Spleen (tissue), 11 donors: ENCODE data around the gene SMC4. TPM values are rescaled to one million over a fixed set of nuclear protein-coding genes. Genes with fewer than 3 reads are reported as not detected.

Source experiments
- DNase-seq: peaks from one replicate; pipeline ENCODE4 v3.0.0-alpha.2; 2020
- H3K27ac ChIP-seq, 8 donors: fragments of 200-600 bp; sonication (generic) in 7 of 8; 1 replicate in 4 of 8; 2 replicates in 4 of 8; pipeline versions ENCODE4 v1.5.0 to v1.8.0; 2016 to 2021; ENCODE audit warnings: inconsistent platforms in 4 of 8, mild to moderate bottlenecking in 4 of 8, moderate library complexity in 1 of 8
- H3K27me3 ChIP-seq, 7 donors: fragments of 200-600 bp; sonication (generic) in 6 of 7; replicated peaks in 1 of 7; 1 replicate in 4 of 7; 2 replicates in 3 of 7; pipeline versions ENCODE4 v1.5.0 to v1.8.0; 2016 to 2021; ENCODE audit warnings: inconsistent platforms in 3 of 7, mild to moderate bottlenecking in 1 of 7
- H3K36me3 ChIP-seq, 6 donors: fragments of 200-600 bp; sonication (generic) in 5 of 6; 1 replicate in 4 of 6; 2 replicates in 2 of 6; pipeline versions ENCODE4 v1.5.0 to v1.8.0; 2016 to 2021; ENCODE audit warnings: inconsistent platforms in 2 of 6
- H3K4me1 ChIP-seq, 6 donors: fragments of 200-600 bp; sonication (generic) in 5 of 6; 1 replicate in 3 of 6; 2 replicates in 3 of 6; pipeline versions ENCODE4 v1.5.0 to v1.8.0; 2016 to 2021; ENCODE audit warnings: inconsistent platforms in 3 of 6
- H3K4me3 ChIP-seq, 8 donors: fragments of 200-600 bp; sonication (generic) in 7 of 8; 1 replicate in 4 of 8; 2 replicates in 4 of 8; pipeline versions ENCODE4 v1.5.0 to v1.8.0; 2016 to 2021; ENCODE audit warnings: inconsistent platforms in 4 of 8, mild to moderate bottlenecking in 4 of 8, moderate library complexity in 2 of 8
- H3K9me3 ChIP-seq, 8 donors: fragments of 200-600 bp; sonication (generic) in 7 of 8; 1 replicate in 4 of 8; 2 replicates in 4 of 8; pipeline versions ENCODE4 v1.5.0 to v1.8.0; 2016 to 2021; ENCODE audit warnings: inconsistent platforms in 4 of 8
- CTCF ChIP-seq, 11 experiments: fragments of 200-600 bp in 7 of 11; fragments of 450-650 bp in 4 of 11; sonication (generic) in 4 of 11; IDR thresholded peaks in 8 of 11; conservative IDR thresholded peaks in 3 of 11; 1 replicate in 7 of 11; 2 replicates in 4 of 11; pipeline versions ENCODE4 v1.4.0 to v1.8.0; 2016 to 2021; ENCODE audit warnings: antibody characterized with exemption in 11 of 11, inconsistent platforms in 4 of 11, mild to moderate bottlenecking in 1 of 11
- POLR2A ChIP-seq, 3 donors: fragments of 450-650 bp; IDR thresholded peaks; one replicate each; pipeline ENCODE4 v1.5.1; 2017; ENCODE audit warnings: antibody characterized with exemption in 3 of 3, mild to moderate bottlenecking in 1 of 3
- POLR2AphosphoS5 ChIP-seq, 3 donors: sonication (generic); formaldehyde crosslinking; IDR thresholded peaks; one replicate each; pipeline ENCODE4 v1.5.1; 2017; ENCODE audit warnings: antibody characterized with exemption in 3 of 3
- WGBS, 5 donors: extraction: QIAGEN DNeasy Blood & Tissue Kit in 3 of 5; methylation state at CpG; one replicate each; pipeline versions ENCODE4 v1.1.5 to v1.1.7; 2013 to 2018; 5-methylcytosine and 5-hydroxymethylcytosine counted together
- intact Hi-C: fragments of 100-400 bp; cut with DNase I; formaldehyde crosslinking; loops from one replicate; pipeline ENCODE4 v1.15.0; 2023; ENCODE audit warnings: low total_unique reads
- polyA plus RNA-seq, 3 donors: library from polyadenylated mRNA; stranded (reverse); fragments of 200-250 nt; gene quantifications; one replicate each; pipeline ENCODE4 v1.2.1, GENCODE V29; 2013
- total RNA-seq, 7 donors: library from RNA; depleted of rRNA in 3 of 7; stranded (reverse); fragments of >200 nt in 3 of 7; fragmentation: NEBNext Ultra II Directional in 4 of 7; extraction: Animal tissue kit (Norgen Biotek cat#: 25700) in 4 of 7; gene quantifications; one replicate each; pipeline versions ENCODE4 v1.1.0 to v1.2.1, GENCODE V29; 2016 to 2021
- donor health status: healthy with polysubstance abuse.
- donor health status: DM: no; HTN: no; CAD: no; lungs with moderate emphysema.
- donor health status: DM: no; HTN: no; CAD: no.
- donor health status: Bipolar disorder and iron deficiency.
- donor health status: healthy.
- donor health status: DM: no; HTN: no; CAD: no.
- donor health status: DM: yes; HTN: yes; CAD: no.

Gene SMC4
- total and polyA plus RNA-seq, 10 donors = 21.2 to 112 (median 52.0) TPM

GRCh38 chr3:160444411-160444810 lies 45.0 kb downstream of the SMC4 start:
- H3K27ac ChIP-seq = no peak overlapping the region
- intact Hi-C loops = no loop called here
- H3K4me3 ChIP-seq = no peak overlapping the region
- no peak for TF ChIP-seq POLR2A (IDR thresholded peaks at IDR 0.05)
- no peak for TF ChIP-seq POLR2AphosphoS5 (IDR thresholded peaks at IDR 0.05)
- TF ChIP-seq CTCF (IDR thresholded peaks at IDR 0.05 in 8 of 11, conservative IDR thresholded peaks at IDR 0.05 in 3 of 11) = no peak
- H3K9me3 ChIP-seq = no peaks in the 10 kb centered on the region
- no peak for DNase-seq
- WGBS, 5 donors = 87 to 91% (median 89%) methylated on average over 1 of the region's 1 CpG
- peaks cover 0 to 35% (median 19%) of the 10 kb centered on the region in 6 donors for H3K4me1 ChIP-seq
- H3K27me3 ChIP-seq = no peaks in the 10 kb centered on the region
- H3K36me3 ChIP-seq = peaks cover 0 to 37% (median 0%) of the 10 kb centered on the region in 6 donors

GRCh38 chr3:160445854-160446253 lies 46.4 kb downstream of the SMC4 start:
- TF ChIP-seq POLR2AphosphoS5 (IDR thresholded peaks at IDR 0.05) (no peak), POLR2A (IDR thresholded peaks at IDR 0.05) (no peak), CTCF (IDR thresholded peaks at IDR 0.05 in 8 of 11, conservative IDR thresholded peaks at IDR 0.05 in 3 of 11) (no peak)
- Histone ChIP-seq H3K36me3 (peaks cover 0 to 26% (median 0%) of the 10 kb centered on the region in 6 donors), H3K27ac (no peak overlapping the region), H3K4me1 (peaks cover 0 to 42% (median 26%) of the 10 kb centered on the region in 6 donors), H3K9me3 (no peaks in the 10 kb centered on the region), H3K4me3 (no peak overlapping the region), H3K27me3 (peaks cover 0 to 7% (median 0%) of the 10 kb centered on the region in 7 donors)
- DNase-seq = no peak
- intact Hi-C loops = no loop called here
- WGBS, 5 donors = 83 to 100% (median 96%) methylated on average over 1 of the region's 1 CpG

- Histone ChIP-seq H3K27ac (no peak overlapping the region), H3K27me3 (peaks cover 0 to 7% (median 0%) of the 10 kb centered on the region in 7 donors), H3K36me3 (peaks cover 0 to 26% (median 0%) of the 10 kb centered on the region in 6 donors), H3K4me3 (no peak overlapping the region), H3K4me1 (peaks cover 0 to 42% (median 26%) of the 10 kb centered on the region in 6 donors), H3K9me3 (no peaks in the 10 kb centered on the region)
- 94 to 98% (median 96%) methylated on average over 13 of the region's 13 CpGs for WGBS, 5 donors
- intact Hi-C loops = no loop called here
- DNase-seq = no peak
- TF ChIP-seq POLR2A (IDR thresholded peaks at IDR 0.05) (no peak), POLR2AphosphoS5 (IDR thresholded peaks at IDR 0.05) (no peak), CTCF (IDR thresholded peaks at IDR 0.05 in 8 of 11, conservative IDR thresholded peaks at IDR 0.05 in 3 of 11) (no peak)
Observed at GRCh38 chr3:160446522-160447056, 47.1 kb downstream of the SMC4 start.

- intact Hi-C loops = no loop called here
- no peak overlapping the region for H3K4me3 ChIP-seq
- peaks cover 0 to 42% (median 26%) of the 10 kb centered on the region in 6 donors for H3K4me1 ChIP-seq
- peaks cover 0 to 26% (median 0%) of the 10 kb centered on the region in 6 donors for H3K36me3 ChIP-seq
- TF ChIP-seq POLR2A (IDR thresholded peaks at IDR 0.05) (no peak), POLR2AphosphoS5 (IDR thresholded peaks at IDR 0.05) (no peak), CTCF (IDR thresholded peaks at IDR 0.05 in 8 of 11, conservative IDR thresholded peaks at IDR 0.05 in 3 of 11) (no peak)
- WGBS, 5 donors = 53 to 79% (median 63%) methylated on average over 3 of the region's 3 CpGs
- no peak overlapping the region for H3K27ac ChIP-seq
- H3K27me3 ChIP-seq = peaks cover 0 to 7% (median 0%) of the 10 kb centered on the region in 7 donors
- no peak for DNase-seq
- no peaks in the 10 kb centered on the region for H3K9me3 ChIP-seq
Observed at GRCh38 chr3:160447544-160447943, 48.1 kb downstream of the SMC4 start.
